Rectal smooth muscle tissue (tissue), 1 donor: ENCODE data around the gene CAMP.
"Not testable (repeated sequence)": the region's sequence is repeated elsewhere in the genome, so short reads cannot be mapped to it uniquely, and the experiment has no call there.

ENCODE experiments used
- H3K27ac ChIP-seq: one replicate; pipeline ENCODE4 v1.7.0; 2013; ENCODE audit warnings: low read depth, low read length, inconsistent platforms
- H3K27me3 ChIP-seq: one replicate; pipeline ENCODE4 v1.7.0; 2013; ENCODE audit warnings: low read length; ENCODE audit not compliant: control insufficient read depth, insufficient read depth
- H3K36me3 ChIP-seq: one replicate; pipeline ENCODE4 v1.7.0; 2013; ENCODE audit warnings: low read length; ENCODE audit not compliant: control insufficient read depth, insufficient read depth
- H3K4me1 ChIP-seq: one replicate; pipeline ENCODE4 v1.7.0; 2013; ENCODE audit warnings: low read length; ENCODE audit not compliant: control insufficient read depth, insufficient read depth
- H3K4me3 ChIP-seq: one replicate; pipeline ENCODE4 v1.7.0; 2013; ENCODE audit warnings: low read length
- H3K9ac ChIP-seq: one replicate; pipeline ENCODE4 v1.7.0; 2013; ENCODE audit warnings: low read length

Gene CAMP

GRCh38 chr3:48270306-48270705, 47.0 kb downstream of the CAMP start:
- H3K27ac ChIP-seq: no peak overlapping the region
- no peaks in the 10 kb centered on the region for H3K4me1 ChIP-seq
- H3K4me3 ChIP-seq: no peak overlapping the region
- no peak overlapping the region for H3K9ac ChIP-seq
- no peaks in the 10 kb centered on the region for H3K27me3 ChIP-seq
- H3K36me3 ChIP-seq: peaks cover 7% of the 10 kb centered on the region

- not testable (repeated sequence) for H3K36me3 ChIP-seq, H3K27me3 ChIP-seq, H3K27ac ChIP-seq, H3K4me1 ChIP-seq, H3K9ac ChIP-seq, H3K4me3 ChIP-seq
Observed at GRCh38 chr3:48271223-48271622, 47.9 kb downstream of the CAMP start.

- H3K27ac ChIP-seq: no peak overlapping the region
- H3K4me3 ChIP-seq: no peak overlapping the region
- no peaks in the 10 kb centered on the region for H3K27me3 ChIP-seq
- H3K9ac ChIP-seq: no peak overlapping the region
- H3K36me3 ChIP-seq: peaks cover 4% of the 10 kb centered on the region
- no peaks in the 10 kb centered on the region for H3K4me1 ChIP-seq
Observed at GRCh38 chr3:48271763-48272498, 48.6 kb downstream of the CAMP start.

GRCh38 chr3:48273594-48274211, 50.4 kb downstream of the CAMP start:
- H3K4me1 ChIP-seq: no peaks in the 10 kb centered on the region
- no peak overlapping the region for H3K27ac ChIP-seq
- no peak overlapping the region for H3K9ac ChIP-seq
- H3K4me3 ChIP-seq: no peak overlapping the region
- H3K27me3 ChIP-seq: no peaks in the 10 kb centered on the region
- H3K36me3 ChIP-seq: peaks cover 2% of the 10 kb centered on the region

- H3K27me3 ChIP-seq: no peaks in the 10 kb centered on the region
- no peak overlapping the region for H3K27ac ChIP-seq
- no peaks in the 10 kb centered on the region for H3K36me3 ChIP-seq
- H3K4me3 ChIP-seq: no peak overlapping the region
- no peak overlapping the region for H3K9ac ChIP-seq
- H3K4me1 ChIP-seq: no peaks in the 10 kb centered on the region
Observed at GRCh38 chr3:48274452-48274851, 51.2 kb downstream of the CAMP start.
